ENCODE data around the gene COBL.

DNA sequence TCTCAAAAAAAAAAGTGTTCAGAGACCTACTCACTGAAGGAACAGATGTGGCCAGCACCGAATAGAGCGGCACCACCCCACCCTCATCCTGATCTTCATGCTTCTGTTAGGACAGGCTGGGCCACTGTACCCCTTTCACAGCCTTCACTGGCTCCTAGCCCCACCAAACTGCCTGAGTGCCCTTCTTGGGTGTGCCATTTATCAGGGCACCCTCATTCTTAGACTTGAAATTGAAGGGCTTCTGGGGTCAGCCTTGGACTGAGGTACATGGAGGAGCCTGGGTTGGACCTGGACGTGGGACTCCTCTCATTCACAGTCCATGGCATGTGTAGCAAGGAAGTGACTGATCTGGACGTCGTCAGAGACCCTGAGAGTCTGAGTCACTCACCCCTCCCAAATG is 190.3 kb downstream of the COBL start:
- TF ChIP-seq SP1 (IDR thresholded peaks at IDR 0.05) (no peak), FOXK2 (IDR thresholded peaks at IDR 0.05) (no peak), FOXM1 (IDR thresholded peaks at IDR 0.05; ENCODE audit: borderline replicate concordance) (no peak), TARDBP (IDR thresholded peaks at IDR 0.05) (no peak), ELF4 (IDR thresholded peaks at IDR 0.05) (no peak), SUZ12 (IDR thresholded peaks at IDR 0.05) (no peak), ZNF384 (IDR thresholded peaks at IDR 0.05) (no peak), L3MBTL2 (conservative IDR thresholded peaks at IDR 0.05) (no peak), BHLHE40 (IDR thresholded peaks at IDR 0.05; ENCODE audit: borderline replicate concordance) (no peak), NFRKB (IDR thresholded peaks at IDR 0.05) (no peak), CTBP1 (IDR thresholded peaks at IDR 0.05; ENCODE audit: borderline replicate concordance) (no peak)
- TF ChIP-seq, protein P1, sequence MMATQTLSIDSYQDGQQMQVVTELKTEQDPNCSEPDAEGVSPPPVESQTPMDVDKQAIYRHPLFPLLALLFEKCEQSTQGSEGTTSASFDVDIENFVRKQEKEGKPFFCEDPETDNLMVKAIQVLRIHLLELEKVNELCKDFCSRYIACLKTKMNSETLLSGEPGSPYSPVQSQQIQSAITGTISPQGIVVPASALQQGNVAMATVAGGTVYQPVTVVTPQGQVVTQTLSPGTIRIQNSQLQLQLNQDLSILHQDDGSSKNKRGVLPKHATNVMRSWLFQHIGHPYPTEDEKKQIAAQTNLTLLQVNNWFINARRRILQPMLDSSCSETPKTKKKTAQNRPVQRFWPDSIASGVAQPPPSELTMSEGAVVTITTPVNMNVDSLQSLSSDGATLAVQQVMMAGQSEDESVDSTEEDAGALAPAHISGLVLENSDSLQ (IDR thresholded peaks at IDR 0.05) = no peak
